COLO668 (cell line): Measurements from ENCODE around the gene AK9.

ENCODE experiments used
- DNase-seq: peaks from one replicate; lab custom pipeline; 2025; ENCODE audit not compliant: unreplicated experiment; lab: John Stamatoyannopoulos, UW

Gene AK9

DNA sequence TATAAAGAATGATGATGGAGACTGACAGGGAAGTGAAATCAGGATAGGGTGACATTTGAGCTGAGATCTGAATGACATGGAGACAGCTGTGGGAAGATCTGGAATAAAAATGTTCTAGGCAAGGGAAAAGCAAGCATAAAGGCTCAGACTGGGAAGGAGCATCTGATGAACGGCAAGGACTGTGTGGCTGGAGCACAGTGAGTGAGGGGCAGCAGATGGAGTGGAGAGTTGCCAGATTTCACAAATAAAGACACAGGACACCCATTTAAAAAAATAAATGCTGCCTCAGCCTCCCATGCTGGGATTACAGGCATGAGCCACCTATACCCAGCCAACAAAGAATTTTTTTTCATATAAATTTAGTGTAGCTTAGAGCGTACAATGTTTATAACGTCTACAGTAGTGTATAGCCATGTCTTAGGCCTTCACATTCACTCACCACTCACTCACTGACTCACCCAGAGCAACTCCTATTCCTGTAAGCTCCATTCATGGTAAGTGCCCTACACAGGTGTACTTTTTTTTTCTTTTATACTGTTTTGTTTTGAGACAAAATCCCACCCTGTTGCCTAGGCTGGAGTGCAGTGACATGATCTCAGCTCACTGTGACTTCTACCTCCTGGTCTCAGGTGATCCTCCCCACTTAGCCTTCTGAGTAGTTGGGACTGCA lies 205.6 kb downstream of the AK9 start:
- DNase-seq = no peak

DNA sequence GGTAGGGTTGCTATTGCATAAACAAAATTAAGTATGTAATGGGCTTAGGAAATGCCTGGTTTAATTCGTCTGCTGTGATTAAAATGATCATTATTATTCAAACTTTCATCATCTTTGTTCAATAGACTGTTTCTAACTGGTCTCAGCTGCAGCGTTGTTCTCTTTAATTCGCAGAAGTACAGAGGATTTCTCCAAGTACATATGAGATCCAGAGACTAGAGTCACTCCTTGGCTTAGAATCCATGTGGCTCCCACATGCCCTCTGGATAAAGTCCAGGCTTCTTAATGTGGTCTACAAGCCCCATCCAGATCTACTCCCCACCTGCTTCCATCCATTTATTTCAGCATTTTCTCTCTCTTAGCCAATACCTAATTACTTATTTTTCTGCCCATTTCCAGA lies 206.9 kb downstream of the AK9 start:
- DNase-seq = no peak

DNA sequence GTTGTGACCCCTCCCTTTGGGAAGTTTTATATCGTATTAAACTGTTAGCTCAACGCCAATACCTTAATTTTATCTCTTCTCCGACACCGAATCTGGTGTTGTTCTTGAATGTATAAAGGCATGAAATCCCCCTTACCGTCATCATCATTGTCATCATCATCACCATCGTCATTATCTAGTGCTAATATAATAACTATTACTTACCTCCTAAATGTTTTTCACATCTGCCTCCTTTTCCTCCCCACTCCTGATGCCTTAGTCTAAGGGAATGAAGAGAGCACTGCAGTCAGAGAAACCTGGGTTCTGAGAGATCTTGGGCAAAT lies 207.3 kb downstream of the AK9 start:
- no peak for DNase-seq

DNA sequence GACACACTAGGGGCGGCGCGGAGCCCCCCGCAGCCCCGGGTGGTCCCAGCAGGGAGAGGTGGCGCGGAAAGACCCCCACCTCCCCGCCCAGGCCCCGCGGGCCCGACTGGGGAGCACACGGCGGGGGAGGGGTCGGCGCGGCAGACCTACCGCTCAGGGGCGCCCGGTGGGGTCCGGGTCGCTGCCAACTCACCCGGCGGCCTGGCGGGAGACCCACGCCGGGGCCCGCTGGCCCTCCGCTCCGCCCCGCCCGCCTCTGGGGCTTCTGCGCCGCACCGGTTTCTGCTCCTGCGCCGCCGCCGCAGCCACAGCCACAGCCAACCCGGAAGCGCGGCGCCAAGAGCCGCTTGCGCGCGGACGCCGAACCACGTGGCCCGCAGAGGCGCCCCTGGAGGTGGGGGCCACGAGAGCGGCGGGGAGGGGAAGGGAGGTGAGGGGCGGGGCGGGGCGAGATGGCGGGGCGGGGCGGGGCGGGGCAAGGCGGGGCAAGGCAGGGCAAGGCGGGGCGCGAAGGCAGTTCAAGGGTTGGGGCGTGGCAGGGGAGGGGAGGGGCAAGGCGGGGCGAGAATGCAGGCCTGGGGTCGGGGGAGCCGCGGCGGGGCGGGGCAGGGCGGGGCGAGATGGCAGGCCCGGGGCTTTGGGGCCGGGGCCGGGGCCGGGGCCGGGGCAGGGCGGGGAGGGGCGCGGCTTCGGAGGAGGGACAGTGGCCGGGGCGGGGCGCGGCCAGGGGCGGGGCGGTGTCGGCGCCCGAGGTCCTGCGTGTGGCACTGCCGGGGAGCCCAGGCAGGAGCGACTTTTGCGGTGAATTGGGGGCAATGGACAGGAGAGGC lies 207.9 kb downstream of the AK9 start, which contains the start of gene ZBTB24:
TSS of gene ZBTB24 (minus strand) at position 315 of the 830 bp plus-strand sequence. CDS start 1,193 bp downstream, outside the sequence.
- peak; percentile 91 for DNase-seq

DNA sequence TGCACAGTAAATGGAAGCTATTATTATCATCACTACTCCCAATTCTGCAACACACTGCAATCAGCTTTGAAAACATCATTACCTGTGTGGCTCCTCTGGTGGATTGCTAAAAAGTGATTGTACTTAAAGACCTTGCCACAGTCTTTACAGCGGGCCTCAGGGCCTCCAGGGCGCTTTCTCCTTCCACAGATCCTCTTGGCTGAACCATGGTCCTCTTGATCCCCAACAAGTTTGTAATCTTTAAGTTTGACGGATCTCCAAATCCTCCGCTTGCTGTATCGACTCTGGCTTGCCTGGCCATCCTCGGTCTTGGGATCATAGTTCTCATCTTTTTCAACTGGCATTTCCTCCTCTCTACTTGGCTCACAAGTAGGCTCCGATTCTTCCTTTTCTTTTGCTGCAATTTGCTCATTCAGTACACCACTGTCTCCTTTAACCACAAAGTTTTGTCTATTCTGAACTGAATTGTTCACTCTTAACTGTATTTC lies 210.0 kb downstream of the AK9 start:
- DNase-seq = no peak

DNA sequence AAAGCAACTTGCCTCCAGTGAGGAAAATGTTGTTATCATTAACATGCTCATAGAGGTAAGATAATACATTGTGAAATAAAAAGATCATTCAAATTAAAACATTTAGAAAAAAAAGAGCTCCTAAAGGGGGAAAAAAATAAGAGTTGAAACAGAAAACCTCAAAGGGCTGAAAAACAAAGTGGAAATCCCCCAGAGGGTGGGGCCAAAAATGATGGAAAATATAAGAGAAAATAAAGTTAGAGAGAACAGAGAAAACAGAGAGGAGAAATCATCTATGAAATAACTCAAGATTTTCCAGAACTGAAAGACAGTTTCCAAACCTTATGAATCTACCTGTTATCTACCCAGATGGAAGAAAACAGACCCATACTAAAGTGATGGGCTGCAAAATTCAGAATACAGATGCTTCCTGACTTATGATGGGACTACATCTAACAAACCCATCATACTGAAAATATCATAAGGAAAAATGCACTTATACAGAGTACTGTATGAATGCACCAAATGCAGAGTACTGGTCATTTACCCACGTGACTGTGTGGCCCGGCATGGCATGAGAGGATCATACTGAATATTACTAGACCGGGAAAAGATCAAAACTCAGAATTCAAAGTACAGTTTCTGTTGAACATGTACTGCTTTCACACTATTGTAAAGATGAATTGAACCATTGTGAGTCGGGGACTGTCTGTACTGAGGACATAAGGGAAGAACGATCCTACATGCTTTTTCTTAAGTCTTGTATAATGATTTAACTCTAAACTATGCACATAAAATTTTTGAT lies 212.0 kb downstream of the AK9 start:
- DNase-seq = no peak

DNA sequence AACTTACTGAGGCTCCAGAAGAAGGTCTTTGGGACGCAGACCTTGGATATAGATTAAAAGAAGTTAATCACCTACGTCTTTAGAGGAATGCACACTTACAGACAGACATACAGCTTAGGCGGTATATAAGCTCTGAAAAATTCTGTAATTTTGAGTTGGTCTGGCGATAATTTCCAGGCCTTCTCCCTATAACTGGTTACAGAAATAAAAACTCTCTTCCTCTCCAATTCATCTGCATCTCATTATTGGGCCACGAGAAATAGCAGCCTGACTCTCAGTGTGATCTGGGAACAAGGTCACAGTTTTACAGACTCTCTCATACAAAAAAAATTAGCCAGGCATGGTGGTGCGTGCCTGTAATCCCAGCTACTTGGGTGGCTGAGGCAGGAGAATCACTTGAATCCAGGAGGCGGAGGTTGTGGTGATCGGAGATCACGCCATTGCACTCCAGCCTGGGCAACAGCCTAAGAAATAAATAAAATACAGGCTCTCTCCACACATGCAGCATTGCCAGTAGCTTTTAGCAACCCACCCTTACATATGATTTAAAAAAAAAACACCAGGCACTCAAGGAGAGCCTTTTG lies 212.7 kb downstream of the AK9 start:
- no peak for DNase-seq

DNA sequence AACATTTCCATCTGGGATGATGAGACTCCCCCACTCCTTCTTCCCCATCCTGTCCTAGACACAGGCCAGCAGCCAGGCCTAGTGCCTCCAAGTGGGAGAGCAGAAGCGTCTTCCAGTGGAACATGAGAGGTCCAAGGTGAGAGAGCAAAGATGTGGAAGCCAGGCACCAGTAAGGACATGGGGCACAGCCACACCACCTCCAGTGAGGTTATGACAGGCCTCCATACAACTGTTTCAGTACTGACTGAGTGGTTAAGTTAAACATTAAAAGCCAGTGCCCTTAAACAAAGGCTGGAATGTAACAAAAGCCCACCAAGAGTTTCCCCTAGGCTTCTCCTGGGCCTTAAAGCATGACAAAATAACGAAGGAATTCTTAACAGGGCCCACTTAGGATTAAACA lies 213.3 kb downstream of the AK9 start:
- no peak for DNase-seq

DNA sequence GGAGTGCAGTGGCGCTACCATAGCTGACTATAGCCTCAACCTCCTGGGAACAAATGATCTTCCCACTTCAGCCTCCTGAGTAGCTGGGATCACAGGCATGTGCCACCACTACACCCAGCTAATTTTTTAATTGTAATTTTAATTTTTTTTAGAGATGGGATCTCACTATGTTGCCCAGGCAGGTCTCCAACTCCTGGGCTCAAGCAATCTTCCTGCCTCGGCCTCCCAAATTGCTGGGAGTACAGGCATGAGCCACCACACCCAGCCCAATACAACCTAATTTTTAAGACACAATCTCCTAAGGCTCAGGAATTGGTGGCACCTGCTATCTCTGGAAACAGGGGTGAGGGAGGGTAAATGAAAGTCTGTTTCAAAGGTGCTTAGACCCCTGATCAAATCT lies 213.8 kb downstream of the AK9 start:
- DNase-seq = no peak

DNA sequence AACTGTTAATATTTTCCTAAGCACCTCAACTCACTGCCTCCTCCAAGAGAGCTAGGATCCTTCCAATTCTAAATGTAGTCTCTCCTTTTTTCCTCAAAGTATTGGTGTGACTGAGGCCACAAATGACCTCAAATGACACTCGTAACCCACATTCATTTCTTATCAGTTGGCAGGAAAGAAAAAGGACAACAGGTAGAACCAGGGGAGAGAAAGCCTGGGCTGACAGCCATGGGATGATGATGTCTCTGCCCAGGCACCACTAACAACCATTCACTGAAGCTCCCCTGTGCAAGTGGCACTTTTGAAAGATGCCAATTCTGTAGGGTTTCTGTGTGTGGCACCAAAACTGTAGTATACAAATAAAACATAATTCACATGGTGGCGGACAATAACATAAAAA lies 215.4 kb downstream of the AK9 start:
- DNase-seq = no peak

DNA sequence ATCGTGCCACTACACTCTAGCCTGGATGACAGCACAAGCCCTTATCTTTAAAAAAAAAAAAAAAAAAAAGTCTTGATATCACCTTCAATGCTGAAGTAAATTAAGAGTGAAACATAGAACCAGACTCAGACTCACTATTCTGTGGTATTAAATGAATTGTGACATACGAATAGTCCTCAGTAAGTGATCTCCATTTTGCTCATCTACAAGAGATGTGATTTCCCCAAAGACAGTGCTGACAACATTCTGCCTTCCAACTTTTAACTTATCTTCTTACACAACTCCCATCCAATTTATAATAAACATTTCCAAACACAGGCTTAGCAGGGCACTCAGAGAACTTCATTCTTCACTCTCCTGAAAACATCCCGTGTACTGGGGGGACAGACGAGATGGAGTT lies 216.0 kb downstream of the AK9 start:
- no peak for DNase-seq

DNA sequence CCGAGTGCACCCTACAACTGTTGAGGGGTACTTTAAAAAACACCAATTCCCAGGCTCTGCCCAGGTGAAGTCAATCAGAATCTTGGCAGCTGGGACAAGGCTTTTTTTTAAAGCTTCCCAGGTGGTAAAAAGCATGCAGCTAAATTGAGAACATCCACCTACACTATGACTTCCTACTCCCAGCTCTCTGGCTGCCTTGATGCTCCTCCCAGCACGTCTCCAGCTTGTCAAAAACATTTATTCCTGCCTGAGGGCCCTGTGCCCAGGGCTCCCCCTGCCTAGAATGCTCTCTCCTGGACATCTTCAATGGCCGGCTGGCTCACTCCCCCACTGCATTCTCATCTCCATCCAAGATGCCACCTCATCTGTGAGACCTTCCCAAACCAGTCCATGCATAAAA lies 217.9 kb downstream of the AK9 start:
- no peak for DNase-seq

DNA sequence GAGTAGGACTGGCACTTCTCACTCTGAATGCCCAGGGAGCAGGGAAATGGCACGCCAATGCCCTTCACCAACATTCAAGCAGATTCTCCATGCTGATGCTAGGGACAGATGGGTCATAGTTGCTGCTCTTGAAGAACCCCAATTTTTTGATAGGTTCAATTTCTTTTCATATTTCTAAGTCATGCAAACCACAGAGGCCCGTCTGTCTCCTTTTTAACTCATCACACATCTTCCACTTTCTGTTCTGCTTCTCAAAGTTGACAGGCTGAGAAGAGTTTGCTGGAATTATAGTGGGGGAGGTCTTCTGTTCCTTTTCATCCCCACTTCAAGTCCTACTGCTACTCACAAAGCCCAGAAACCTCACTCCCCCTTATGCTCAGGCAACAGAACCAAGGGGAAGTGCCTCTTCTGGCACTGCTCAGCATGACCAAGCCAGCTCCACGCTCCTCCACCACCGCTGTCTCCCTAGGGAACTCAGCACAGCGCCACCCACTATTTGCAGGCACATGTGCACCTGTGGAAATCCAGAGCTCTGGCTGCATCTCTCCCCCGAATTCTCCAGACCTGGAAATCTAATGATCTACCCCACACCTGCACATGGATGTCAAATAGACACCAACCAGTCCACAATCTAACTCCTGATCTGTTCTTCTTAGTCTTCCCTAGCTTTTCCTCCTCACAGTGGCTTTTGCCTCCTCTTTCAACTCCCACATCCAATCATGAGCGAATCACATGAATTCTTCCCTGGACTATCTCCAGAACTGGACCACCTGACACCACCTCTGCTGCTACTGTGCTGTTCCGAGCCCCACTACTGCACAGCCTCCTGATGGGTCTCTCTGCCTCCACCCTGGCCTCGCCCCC lies 218.6 kb downstream of the AK9 start:
- DNase-seq = no peak

DNA sequence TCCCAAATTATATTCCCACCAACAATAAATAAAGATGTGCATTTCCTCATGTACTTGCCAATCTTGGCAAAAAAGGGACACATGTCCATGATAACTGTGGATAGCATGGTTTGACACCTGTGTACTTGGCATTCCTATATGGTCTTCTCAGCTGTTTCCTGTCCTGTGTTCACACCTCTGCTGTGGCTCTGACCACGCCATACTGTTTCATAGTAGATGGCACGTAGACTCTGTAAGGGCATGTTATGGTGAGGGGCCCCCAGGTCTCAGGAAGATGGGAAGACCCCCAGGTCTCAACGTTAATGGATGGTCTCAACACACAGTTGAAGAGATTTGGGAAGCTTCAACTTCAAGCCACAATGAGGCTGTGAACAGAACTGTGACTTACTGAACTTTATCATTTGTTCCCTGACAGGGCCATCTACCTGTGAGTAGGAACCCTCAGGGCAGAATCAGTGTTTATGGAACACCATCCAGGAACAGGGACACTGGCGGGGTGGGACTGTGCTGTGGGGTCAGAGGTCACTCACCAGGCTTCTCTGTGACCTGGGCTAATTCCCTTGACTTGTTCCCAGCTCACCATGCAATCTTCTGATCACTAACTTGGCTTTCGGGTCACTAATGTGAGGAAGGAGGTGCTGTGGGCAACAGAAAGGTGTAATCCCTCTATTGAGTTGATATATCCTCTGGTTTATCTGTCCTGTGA lies 219.7 kb downstream of the AK9 start:
- no peak for DNase-seq

DNA sequence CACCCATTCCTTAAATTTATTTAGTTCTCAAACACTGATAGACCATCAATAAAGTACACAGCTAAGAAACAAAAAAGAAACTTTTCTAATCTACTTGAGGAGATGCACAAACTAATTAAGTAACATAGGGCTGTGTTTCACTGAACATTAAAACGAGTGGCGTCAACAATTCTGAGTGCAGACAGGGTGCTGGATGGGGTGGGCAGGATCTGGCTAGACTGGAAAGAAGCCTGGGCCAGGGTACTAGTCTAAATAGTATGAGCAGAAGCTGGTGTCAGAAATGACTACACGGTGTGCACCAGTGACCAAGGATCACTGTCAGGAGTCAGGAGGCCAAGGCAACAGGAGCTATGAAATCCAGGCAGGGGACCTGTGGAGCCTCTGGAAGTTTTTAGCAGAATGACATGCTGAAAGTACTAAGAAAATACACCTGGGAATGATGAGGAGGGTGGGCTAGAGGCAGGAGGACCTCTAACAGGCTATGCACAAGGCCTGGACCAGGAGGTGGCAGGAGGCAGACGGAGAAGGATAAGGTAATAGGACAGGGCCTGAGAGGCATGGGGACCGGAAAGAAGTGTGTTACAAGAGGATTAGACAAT lies 221.3 kb downstream of the AK9 start:
- DNase-seq = no peak

DNA sequence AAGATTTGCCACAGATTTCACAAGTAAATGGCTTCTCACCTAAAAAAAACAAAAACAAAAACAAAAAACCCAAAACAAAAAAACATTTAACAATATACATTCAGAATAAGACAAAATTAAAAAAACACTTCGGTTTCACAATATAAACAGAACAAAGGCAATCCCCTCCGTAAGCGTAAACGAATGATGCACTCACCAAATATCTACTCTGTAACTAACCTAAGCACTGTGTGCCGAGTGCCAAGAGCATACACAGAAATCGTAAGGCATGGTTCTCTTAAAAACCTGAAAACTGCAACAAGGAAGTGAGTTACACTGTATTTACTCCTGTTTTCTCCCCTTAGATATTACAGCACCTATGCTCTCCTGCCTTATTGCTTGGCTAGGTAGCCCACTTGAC lies 223.3 kb downstream of the AK9 start:
- DNase-seq = no peak

DNA sequence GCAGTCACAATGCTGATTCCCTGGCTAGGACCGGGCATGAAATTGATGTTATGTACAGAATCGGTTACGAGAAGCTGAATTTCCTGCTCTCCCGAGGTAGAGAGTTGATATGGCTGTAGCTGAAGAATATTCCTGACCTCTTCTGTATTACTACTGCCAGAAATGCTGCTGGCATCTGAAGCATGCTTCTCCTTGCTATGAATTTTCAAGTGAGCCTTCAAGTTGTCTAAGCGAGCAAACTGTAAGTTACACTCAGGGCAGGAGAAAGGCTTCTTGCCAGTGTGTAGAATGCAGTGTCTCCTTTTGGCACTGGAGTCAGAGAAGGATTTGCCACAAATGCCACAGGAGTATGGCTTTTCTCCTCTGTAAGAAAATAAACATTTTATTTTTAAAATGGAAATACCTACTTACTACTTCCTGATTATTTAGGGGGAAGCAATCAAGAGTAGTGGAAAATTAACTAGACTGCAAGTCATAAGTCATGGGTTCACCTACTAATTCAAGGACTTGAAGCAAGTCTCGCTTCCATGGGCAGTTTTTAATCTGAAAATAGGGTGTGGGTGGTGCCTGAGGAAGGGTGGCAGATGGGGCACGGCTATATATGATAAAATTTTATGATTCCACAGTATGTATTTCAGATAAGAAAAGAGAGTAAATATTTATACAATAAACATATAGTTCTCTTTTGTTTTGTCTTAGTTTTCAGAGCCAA lies 224.6 kb downstream of the AK9 start:
- no peak for DNase-seq

DNA sequence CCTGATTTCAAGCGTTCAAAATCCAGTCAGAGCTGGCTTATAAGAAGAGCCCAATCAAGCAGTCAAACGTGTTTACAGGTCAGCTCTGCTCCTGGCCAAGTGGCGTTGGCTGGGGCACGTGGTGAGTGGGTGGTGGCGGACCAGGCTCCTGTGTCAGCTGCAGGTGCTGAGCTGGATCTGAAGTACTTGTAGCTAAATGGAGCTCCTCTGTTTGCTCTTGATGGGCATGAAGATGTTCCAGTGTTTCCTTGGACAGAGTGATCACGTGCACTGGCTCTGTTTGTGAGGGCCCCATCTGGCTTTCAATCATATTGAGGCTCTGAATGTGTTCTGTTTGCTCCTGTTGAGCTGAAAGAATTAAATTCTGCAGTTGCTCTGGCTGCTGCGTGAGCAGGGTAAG lies 225.2 kb downstream of the AK9 start:
- peak; percentile 86 for DNase-seq
